GM21528 (cell line): ENCODE results near the gene LSP1.
A peak's percentile ranks its signal among the peaks of the same experiment; 100 is the strongest.
"Not testable (repeated sequence)": the region's sequence is repeated elsewhere in the genome, so short reads cannot be mapped to it uniquely, and the experiment has no call there.

Source experiments
- ATAC-seq: cut with Tn5 transposase; IDR thresholded peaks from one replicate; pipeline ENCODE4 v1.9.1; 2021; ENCODE audit warnings: mild to moderate bottlenecking, moderate library complexity; ENCODE audit not compliant: unreplicated experiment, low FRiP score

The LSP1 gene, protein sequence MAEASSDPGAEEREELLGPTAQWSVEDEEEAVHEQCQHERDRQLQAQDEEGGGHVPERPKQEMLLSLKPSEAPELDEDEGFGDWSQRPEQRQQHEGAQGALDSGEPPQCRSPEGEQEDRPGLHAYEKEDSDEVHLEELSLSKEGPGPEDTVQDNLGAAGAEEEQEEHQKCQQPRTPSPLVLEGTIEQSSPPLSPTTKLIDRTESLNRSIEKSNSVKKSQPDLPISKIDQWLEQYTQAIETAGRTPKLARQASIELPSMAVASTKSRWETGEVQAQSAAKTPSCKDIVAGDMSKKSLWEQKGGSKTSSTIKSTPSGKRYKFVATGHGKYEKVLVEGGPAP

DNA sequence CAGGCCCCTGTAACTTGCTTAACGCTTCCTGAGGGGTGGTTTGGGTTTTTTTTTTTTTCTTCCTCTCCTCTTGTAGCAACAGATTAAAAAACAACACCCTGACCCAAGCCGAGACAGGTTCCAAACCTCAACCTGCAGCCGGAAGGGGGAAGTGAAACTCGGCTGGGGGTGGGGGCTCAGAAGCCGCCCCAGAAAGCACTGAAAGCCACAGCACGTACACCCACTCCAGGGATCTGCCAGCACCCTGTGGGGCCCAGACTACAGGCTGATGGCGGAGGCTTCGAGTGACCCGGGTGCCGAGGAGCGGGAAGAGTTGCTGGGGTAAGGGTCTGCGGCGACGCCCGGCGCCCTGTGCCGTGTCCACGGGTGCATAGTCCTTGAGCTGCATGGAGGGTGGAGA lies at the start of gene LSP1:
TSS of gene LSP1 (plus strand) at position 208 of the 400 bp plus-strand sequence. CDS start at position 269, 61 bp downstream.
- ATAC-seq = peak; percentile 45

DNA sequence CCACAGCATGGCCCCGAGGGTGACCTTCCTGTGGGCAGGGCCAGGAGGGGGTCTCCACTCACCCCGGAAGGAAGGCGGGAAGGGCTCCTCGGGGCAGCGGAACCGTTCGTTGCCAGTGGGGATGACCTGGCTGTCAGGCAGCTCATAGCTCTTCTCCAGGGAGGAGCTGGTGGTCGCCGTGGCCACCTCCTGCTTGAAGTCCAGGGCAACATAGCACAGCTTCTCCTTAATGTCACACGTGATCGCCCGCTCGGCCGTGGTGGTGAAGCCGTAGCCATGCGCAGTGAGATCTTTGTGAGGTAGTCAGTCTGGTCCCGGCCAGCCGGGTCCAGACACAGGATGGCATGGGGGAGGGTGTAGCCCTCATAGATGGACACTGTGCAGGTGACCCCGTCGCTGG lies 49.6 kb upstream of the LSP1 start:
- ATAC-seq = no peak

DNA sequence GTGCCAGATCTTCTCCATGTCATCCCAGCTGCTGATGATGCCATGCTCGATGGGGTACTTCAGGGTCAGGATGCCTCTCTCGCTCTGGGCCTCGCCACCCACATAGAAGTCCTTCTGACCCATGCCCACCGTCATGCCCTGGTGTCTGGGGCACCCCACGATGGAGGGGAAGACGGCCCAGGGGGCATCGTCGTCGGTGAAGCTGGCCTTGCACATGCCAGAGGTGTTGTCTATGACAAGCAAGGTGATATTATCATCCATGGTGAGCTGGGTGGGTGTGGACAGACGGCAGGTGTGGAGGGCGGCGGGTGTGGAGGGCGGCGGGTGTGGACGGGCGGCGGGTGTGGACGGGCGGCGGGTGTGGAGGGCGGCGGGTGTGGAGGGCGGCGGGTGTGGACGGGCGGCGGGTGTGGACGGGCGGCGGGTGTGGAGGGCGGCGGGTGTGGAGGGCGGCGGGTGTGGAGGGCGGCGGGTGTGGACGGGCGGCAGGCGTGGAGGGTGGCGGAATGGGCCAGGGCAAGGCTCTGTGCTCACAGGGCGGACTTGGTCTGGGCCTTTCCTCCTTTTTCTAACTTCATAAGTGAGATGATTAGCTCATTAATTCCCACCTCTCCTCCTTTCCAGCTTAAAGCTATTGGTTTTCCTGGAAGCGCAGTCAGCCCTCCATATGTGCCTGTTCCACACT lies 48.9 kb upstream of the LSP1 start:
- ATAC-seq = not testable (repeated sequence)

DNA sequence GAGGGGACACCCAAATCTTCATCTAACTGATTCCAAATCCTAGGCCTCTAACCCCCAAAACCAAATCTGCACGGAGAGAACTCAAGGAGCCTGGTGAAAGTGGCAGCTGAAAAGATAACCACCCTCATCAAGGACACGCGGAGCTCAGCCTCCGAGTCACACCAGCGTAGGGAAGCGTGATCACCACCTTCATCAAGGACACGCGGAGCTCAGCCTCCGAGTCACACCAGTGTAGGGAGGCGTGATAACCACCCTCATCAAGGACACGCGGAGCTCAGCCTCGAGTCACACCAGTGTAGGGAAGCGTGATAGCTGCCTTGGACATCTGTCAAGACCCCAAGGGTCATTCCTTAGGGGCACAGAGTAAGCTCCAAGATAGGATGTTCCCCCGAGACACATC lies 47.4 kb upstream of the LSP1 start:
- ATAC-seq = no peak

DNA sequence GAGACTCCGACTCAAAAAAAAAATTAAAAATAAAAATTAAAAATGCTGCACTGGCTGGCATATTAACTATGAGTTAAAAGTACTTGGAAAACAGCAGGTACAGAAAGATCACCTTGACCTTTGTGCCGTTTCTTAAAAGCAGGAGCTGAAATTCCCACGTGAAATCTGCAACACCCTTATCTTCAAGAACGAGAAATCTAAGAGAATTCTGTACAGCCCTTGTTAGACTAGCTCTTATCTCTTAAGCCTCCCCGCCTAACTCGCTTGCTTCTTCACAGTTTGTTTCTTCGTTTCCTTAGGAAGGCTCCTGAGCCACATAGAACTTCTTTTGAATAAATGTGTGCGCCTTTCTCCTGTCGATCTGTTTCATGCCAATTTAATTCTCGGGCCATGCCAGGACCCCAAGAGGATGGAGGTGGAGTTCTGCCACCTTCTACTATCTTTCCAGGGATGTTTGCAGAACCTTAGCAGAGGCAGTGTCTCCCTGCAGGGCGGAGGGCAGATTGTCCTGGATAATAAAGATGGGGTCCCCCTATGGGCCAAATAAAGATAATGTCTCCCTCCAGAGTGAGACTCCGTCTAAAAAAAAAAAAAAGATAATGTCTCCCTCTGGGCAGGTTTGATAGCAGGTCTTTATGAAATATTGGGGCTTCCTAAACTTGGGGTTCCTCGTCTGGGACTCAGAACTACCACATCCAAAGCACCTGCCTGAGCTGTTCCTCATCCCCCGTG lies 45.5 kb upstream of the LSP1 start:
- ATAC-seq = no peak

DNA sequence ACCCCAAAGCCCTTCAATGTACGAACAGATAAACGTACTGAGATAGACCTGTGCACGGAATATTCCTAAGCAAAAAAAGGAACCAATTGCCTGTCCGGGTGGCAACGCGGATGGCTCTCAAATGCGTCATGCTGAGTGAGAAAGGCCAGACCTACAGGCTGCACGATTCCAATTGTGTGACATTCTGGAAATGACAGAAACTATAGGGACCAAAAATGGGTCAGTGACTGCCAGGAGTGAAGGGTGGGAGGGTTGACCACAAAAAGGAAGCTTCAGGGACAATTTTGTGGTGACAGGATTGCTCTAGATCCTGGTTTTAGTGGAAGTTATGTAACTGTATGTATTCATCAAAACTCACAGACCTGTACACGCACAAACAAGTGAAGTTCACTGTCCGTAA lies 42.1 kb upstream of the LSP1 start:
- ATAC-seq = no peak

DNA sequence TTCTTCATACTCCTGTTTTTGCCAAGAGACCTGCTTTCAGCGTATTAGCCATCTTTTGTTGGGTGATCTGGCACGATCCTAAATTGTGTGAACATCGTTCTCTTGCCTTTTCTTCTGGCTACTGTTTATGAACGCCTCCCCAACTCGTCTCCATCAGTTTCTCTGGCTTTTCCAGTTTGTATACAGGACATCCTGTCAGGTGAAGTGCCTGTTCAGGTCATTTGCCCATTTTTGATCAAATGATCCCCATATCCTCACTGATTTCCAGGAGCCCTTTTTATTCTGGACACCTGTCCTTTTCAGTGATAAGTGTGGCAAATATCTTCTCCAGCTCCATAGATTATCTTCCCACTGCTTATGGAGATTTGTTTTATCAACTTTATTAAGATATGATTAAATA lies 40.6 kb upstream of the LSP1 start:
- no peak for ATAC-seq

DNA sequence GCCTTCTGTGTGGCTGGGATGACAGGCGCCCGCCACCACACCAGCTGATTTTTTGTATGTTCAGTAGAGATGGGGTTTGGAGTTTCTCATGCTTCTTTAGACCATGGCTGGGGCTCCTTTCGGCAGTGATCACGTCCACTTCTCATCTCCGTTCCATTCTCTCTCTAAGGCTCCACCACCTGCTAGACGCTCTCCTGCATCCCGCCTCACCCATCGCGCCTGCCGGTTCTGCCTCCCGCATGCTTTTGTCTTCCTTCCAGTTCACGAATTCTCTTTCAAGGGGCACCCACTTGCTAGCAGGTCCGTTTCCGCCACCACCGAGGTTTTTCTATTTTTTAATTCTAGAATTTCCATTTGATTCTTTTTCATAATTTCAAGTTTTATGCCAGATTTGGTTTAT lies 40.1 kb upstream of the LSP1 start:
- no peak for ATAC-seq

DNA sequence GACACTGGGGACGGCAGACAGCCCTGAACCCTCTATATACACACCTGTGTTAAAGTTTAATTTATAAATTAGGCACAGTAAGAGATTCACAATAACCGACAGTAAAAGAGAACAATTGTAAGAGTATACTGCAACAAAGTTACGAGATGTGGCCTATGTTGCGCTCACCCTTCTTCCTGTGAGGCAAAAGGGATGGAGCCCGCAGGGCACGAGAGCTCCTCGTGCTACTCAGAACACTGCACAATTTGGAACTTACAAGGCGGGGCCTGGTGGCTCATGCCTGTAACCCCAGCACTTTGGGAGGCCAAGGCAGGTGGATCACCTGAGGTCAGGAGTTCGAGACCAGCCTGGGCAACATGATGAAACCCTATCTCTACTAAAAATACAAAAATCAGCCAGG lies 39.5 kb upstream of the LSP1 start:
- ATAC-seq = not testable (repeated sequence)

DNA sequence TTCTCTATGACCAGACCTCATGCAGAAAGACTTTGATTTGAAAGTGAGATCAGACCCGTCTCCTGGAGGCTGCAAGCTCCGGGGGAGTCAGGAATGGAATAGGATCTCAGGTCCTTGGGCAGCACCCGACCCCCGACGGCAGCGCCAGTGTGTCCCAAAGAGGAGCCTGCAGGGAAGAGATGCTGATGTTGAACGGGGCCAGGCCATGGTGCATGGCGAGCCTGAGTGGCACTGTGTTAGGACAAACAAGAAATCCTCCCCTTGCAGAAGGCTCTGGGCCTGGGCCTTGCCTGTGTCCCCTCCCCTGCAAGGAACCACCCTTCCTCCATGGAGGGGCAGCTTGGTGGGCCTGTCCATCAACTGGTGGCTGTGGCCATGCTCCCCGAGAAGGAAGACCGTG lies 38.2 kb upstream of the LSP1 start:
- no peak for ATAC-seq

DNA sequence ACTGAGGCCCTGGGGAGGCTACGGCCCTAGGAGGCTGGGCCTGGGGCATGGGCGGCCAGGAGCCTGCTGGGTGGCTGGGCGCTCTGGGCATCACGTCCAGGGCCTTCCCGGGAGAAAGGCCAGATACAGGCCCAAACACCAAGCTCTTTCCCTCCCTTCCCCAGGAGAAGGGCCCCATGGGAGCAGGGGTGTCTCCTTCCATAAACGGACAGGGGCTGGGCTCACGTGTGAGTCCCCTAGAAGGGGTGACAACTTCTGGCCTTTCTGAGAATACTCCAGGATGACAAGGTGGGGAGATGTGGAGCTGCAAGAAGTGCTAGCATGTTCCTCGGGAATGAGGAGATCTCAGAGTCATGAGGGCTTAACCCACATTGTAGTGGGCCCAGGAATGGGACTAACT lies 37.6 kb upstream of the LSP1 start:
- no peak for ATAC-seq

DNA sequence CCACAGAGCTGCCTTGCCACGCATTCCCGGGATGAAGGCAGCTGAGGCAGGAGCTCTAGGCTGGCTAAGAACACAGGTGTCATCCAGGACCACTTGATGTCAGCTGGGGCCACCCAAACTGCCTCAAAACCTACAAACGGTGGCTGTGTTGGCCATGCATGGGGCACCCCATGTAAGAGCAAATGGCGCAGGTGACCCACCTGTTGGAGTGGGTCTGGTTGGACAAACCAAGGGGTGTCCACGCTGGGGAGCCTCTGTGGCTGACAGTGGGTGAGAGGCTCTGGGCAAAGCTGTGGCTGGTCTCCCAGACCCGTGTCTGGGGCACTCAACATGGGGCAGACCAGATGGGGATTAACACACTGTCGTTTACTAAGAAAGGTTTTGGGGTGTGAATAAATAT lies 37.1 kb upstream of the LSP1 start:
- ATAC-seq = no peak

DNA sequence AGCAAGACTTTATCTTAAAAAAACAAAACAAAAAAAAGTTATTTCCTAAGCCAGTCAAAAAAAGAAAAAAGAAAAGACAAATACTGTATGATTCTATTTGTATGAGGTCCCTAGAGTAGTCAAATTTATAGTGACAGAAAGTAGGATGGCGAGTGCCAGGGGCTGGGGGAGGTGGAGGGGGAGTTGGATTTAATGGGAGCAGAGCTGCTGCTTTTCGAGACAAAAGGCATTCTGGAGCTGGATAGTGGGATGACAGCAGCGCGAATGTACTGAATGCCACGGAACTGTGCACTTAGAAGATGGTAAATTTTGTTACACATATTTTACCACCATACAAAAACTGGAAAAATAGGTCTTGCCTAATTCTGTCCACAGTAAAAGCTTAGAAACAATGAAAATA lies 35.9 kb upstream of the LSP1 start:
- ATAC-seq = no peak

DNA sequence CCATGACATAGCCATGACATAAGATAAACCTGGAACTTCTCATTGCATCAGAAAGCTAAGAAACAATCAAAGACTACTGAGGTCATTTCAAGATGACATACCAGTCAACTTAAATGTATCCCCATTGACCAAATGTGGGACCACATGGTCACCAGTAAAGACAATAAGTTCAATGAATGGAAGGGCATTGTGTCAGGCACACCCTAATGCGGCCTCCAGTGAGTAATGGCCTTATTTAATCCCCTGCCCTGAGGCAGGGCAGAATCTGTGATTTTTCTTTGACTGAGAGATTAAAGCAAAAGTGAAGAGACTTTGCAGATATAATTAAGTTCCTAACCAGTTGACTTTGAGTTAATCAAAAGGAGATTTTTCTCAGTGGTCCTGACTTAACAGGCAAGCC lies 35.4 kb upstream of the LSP1 start:
- no peak for ATAC-seq

DNA sequence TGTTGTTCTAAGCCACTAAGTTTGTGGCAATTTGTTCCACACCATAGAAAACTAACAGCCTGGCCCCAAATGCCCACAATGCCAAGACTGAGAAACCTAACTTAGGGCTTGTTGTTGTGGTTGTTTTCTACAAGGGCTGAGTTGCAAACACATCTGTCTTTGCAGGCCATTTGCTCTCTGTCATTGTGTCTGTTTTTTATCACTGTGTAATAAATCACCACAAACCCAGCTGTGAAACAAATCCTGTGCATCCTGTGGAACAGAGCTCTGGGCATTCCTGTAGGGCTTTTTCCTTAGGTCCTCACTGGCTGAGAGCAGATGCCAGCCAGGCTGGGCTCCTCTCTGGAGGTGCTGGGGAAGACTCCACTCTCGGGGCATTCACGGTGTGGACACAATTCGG lies 33.8 kb upstream of the LSP1 start:
- no peak for ATAC-seq

DNA sequence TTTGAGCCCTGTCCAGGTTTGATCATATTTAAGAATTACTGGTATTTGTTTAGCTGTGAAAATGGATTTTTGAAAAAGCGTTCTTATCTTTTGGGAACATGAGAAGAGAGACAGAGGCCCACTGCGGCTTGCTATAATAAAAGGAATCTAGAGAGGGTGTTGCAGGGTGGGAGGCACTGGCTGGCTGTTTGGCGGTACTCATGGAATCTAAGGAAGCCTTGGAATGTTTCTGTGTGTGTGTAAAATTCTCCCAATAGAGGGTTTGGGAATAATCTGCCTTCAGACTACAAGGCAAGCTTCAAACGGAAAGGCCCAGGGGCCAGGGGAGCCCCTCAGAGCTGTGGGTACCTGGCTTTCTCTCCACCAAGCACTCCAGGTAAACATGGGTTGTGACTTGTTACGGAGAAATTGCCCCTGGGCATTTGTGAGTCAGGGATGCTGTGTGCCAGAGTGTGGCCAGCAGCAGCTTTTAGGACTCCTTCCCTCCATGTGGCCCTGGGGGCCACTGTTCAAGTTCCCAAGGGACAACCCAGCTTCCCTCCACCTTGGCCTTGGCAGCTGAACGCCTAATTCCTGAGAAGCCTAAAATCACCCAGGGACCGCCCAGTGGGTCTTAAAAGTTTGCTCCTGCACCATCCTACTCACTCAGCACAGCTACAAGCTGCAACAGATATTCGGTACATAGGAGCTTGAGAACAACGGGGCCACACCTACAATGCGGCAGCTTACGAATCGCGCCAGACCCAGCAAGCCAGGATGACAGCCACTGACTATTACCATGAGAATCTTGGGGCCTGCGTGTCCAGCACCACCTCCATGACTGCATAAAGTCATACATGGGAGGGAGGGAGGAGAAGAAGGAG lies 32.2 kb upstream of the LSP1 start:
- no peak for ATAC-seq

DNA sequence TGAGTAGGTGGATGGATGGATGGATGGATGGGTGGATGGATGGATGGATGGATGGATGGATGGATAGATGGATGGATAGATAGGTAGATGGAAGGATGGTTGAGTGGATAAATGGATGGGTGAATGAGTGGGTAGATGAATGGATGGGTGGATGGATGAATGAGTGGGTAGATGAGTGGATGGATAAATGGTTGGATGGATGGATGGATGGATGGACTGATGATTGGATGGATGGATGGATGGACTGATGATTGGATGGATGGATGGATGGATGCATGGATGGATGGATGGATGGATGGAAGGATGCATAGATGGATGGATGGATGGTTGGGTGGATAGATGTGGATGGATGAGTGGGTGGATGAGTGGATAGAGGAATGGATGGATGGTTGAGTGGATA lies 31.3 kb upstream of the LSP1 start:
- ATAC-seq = no peak

DNA sequence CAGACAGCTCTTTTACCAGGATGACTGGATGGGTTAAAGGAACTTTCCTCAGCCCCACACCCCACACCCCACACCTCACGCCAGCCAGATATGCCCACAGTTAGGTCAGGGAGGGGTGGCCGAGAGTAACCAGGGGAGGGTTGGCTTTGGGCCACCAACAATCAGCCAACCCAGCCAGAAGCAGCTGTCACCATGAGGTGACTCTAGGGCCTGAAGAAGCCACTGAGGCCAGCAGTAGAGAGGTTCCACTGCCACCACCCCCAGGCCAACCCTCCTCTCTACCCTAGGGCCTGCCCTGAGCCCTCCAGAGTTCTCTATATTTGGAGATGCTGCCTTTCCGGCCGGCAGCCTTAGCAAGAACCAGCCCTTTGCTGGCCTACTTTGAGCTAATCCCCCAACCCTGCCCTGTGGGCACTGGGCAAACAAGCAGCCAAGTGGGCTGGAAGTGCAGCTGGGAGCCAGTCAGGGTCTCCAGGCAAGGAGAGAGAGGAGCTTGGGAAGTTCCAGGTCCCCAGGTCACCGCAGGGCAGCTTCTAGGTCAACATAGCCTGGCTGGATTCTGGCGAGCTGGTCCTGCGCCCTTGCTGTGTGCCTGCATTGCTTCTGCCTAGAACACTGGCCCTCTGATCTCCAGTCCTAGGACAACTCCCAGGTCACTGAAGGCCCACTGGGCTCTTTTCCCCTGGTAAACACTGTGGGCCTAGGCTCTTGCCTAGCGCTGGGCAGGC lies 30.1 kb upstream of the LSP1 start:
- ATAC-seq = no peak

DNA sequence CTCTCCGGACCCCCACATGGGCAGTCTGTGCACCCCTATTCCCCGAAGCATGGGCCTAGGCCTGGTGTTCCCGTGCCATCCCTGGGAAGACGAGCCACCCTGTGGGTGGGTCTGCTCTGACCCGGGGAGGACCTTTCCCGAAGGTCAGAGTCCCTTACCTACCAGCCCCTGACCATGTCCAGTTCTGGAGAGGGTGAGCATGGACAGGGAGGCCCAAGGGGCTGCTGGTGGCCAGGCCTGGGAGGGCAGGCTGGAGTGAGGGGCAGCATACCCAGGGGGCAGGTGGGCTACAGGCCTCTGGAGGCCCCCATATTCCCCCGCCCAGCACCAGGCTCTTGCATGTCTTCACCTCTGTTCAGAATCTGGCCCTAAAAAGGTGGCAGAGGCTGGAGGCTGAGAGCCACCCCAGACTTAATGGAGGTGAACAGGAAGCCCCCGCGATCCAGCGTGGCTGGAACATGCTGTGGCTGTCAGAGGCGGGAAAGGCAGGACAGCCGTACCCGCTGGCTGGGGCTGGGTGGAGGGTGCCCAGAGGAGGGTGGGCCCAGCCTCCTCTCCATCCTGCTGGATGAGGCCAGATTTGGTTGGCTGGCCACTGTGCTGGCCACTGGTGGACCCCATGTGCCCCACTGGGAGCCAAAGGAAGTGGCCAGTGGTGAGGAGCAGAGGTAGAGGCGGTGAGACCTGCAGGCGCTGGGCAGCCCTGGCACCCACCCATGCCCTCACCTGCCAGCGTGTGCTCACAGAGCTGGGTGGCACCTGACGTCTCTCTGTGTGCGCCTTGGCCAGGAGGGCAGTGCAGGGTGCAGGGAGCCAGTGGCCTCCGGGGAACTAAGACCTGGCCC lies 29.3 kb upstream of the LSP1 start:
- no peak for ATAC-seq
